ENCODE measurements around the gene LIAS. TPM values are rescaled to one million over a fixed set of nuclear protein-coding genes. Genes with fewer than 3 reads are reported as not detected.
"Not testable (repeated sequence)": the region's sequence is repeated elsewhere in the genome, so short reads cannot be mapped to it uniquely, and the experiment has no call there.

LIAS gene
- polyA plus RNA-seq, 3 donors: 23.4 to 33.9 (median 30.4) TPM

DNA sequence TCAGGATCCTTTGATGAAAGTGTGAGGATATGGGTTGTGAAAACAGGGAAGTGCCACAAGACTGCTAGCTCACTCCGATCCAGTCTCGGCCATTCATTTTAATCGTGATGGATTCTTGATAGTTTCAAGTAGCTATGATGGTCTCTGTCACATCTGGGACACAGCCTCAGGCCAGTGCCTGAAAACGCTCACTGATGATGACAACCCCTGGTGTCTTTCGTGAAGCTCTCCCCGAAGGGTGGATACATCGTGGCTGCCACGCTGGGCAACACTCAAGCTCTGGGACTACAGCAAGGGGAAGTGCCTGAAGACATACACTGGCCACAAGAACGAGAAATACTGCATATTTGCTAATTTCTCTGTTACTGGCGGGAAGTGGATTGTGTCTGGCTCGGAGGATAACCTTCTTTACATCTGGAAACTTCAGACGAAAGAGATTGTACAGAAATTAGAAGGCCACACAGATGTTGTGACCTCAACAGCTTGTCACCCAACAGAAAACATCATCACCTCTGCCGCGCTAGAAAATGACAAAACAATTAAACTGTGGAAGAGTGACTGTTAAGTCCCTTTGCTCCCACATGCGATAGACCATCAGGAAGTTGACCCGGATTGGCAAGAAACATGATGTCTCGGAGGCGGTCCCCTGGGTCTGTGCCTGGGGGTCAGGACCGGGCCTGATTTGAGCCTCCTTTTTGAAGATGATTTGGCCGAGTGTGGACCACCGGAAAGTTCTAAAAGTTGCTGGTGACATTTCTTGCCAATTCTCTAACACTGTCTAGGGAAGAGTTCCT is 22.2 kb downstream of the LIAS start:
- DNase-seq (ENCODE audit: extremely low read depth in 1 of 11, low read depth in 9 of 11, low spot score in 4 of 11): no peak

DNA sequence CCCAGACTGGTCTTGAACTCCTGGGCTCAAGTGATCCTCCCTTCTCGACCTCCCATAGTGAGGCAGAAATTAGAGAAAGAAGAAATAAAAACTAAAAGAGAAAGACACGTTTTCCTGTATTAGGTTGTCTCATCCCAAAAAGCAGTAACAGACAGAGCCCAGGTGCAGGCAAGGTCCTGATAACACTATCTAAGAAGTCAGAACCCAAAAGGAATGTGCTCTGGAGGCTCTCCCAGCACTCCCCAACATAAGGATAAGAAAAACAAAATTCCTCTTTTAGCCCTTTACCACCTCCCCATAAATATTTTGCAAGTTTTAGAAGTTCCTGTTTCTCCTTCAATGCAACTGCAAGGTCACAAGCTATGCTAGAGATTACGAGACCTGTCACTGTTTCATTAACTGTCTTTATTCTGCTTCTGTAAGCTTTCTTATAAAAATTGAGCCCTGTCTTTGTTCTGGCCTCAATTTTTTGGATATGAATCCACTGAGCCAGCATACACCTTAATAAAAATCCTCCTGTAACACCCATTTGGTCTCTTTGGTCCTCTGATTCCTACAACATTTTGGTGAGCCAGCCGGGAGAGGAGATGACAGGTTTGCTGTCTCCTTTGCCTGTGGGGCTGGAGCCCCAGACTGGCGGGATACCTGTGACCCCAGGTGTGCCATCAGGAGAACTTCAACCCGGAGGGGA is 25.9 kb downstream of the LIAS start:
- no peak for DNase-seq (ENCODE audit: extremely low read depth in 1 of 11, low read depth in 9 of 11, low spot score in 4 of 11)

DNA sequence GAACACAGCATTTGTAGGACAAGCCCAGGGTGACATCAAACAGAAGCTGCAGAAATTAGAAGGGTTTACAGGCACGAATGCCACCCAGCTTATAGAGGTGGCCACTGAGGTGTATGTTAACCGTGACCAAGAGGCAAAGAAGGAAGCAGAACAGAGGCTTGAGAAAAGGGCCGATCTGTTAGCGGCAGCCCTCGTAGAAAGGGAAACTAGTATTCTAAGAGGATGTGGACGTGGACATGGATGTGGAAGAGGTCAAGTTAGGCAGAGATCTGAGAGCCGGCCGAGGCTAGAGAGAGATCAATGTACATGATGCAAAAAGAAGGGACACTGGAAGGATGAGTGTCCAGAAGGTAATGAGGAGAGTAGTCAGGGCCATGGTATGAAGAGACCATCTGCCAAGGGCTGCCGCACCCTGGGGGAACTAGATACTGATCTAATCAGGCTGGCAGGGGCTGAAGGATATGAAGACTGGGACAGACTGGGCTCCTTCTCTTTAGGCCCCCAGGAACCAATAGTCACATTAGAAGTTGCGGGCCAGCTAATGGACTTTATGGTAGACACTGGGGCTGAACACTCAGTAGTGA is 27.5 kb downstream of the LIAS start:
- no peak for DNase-seq (ENCODE audit: extremely low read depth in 1 of 11, low read depth in 9 of 11, low spot score in 4 of 11)

DNA sequence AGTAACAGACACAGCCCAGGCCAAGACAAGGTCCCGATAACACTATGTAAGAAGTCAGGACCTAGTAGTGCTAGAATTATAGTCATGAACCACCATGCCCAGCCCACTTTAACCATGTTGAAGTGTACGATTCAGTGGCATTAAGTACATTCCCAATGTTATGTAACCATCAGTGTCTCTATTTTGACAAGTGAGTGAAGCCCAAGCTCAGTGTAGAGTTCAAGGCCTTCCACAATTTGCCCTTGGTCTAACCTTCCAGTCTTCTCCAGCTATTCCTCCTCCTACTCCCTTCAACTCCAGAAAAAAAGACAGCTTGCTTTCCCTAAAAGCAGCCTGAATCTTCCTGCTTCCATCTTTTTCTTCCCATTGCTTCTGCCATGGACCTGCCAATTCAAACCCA is 31.5 kb downstream of the LIAS start:
- DNase-seq (ENCODE audit: extremely low read depth in 1 of 11, low read depth in 9 of 11, low spot score in 4 of 11): no peak

DNA sequence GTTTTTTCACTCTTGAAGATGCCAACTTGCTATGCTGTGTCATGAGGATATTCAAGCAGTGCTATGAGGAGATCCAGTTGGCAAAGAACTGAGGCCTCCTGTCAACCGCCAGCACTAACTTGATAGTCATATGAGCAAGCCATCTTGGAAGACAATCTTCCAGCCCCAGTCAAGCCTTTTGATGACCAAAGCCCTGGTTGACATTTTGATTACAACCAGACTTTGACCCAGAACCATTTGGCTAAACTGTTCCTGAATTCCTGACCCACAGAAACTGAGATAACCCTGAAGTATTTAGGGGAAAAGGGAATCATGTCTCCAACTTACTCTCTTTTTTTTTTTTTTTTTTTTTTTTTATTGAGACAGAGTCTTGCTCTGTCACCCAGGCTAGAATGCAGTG is 35.5 kb downstream of the LIAS start:
- no peak for DNase-seq (ENCODE audit: extremely low read depth in 1 of 11, low read depth in 9 of 11, low spot score in 4 of 11)

DNA sequence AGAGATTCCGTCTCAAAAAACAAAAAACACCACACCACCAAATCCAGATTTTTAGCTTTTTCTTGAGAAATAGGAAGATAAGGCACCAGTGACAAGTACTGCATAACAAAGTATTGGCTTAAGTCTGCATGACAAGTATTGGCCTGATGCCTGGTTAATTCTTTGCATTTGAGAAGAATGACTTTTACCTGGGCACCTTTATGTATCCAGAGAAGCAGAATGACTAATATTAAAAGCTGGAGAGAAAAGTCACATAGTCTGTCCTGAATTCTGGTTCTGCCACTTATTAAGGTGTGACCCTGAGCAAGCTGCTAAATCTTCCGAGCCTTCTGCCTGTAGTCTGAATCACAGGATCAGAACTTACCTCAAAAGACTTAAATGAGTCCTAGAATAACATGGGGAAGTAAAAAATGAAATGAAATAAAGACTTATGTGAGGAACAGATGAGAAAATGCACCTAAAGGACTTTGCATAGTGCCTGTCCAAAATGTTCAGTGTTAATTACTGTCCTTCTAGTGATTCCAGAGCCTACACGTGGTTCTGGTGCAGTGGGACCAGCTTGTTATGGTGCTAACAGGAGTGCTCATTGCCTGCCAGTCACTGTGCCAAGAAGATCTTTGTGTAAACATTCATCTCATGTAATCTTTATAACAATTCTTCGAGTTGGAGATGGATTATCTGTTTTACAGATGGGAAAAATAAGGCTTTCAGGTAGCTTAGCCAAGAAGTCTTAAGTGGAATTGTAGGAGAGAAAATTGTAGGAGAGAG is 36.8 kb downstream of the LIAS start:
- DNase-seq (ENCODE audit: extremely low read depth in 1 of 11, low read depth in 9 of 11, low spot score in 4 of 11): no peak

DNA sequence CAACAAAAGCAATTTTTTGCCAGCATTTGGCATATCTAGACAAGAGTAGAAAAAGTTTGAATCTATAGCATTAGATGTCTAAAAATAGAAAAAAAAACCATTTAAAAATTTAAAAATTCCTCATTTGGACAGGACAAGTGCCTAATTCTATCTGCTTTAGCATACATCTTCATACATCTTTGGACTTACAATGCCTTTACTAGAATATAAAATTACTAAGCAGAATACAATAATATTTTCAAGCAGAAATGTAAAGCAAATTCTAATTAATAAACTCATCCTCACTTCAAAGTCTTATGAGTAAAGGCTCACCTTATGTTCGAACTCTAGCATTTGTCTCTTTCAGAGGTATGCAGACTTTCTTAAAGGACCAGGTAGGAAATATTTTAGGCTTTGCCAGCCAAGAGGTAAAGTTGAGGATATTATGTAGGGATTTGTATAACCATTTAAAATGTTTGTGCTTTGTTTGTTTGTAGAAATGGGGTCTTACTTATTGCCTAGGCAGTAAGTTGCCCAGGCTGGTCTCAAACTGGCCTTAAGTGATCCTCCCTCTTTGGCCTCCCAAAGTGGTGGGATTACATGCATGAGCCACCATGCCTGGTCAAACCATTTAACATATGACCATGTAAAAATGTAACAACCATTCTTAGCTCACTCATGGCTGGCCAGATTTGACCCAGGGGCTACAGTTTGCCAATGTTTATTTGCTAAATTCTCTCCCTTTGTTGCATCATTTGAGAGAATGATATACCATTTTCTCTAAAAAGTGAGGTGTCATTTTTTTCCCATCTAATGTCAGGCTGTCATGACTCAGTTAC is 39.3 kb downstream of the LIAS start:
- DNase-seq (ENCODE audit: extremely low read depth in 1 of 11, low read depth in 9 of 11, low spot score in 4 of 11): no peak

DNA sequence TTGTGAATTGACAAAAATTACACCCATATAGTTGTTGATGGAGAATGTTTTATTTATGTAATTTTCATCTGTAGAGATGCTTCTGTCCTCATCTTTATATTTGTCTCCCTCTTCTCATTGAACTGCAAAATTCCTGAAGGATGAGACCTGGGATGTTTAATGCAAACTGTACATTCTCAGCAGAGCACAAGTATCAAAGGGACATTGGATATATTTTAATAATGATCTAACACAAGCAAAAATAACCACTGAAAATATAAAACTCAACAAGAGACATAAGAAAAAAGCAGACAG is 39.8 kb downstream of the LIAS start:
- DNase-seq (ENCODE audit: extremely low read depth in 1 of 11, low read depth in 9 of 11, low spot score in 4 of 11): no peak

DNA sequence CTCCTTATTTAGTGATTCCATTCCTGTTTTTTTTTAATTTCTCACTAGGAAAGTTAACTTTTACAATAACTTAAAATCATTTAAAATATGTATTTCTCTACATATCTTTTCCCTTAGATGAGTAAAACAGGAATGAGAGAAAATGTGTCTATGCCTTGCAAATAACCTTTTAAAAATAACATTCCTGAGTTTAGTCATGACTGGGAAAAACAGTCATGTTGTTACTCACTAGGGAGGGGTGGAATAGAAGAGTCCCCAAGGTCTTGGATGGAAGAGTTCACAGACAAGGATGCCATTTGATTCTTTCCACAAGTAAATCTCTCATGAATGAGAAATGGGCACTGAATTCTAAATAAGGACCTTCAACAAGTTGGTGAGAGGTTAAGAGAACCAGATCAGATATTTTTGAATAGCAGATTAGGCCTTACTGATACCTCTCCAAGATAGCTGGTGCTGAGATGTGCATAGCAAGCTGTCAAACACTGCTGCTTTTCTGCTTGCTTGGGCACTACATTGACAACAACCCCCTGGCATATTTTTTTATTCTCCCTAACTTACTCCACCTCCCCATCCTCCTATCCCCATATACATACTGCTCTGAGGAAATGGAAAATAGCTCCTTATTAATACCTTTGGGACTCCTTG is 43.3 kb downstream of the LIAS start:
- no peak for DNase-seq (ENCODE audit: extremely low read depth in 1 of 11, low read depth in 9 of 11, low spot score in 4 of 11)

DNA sequence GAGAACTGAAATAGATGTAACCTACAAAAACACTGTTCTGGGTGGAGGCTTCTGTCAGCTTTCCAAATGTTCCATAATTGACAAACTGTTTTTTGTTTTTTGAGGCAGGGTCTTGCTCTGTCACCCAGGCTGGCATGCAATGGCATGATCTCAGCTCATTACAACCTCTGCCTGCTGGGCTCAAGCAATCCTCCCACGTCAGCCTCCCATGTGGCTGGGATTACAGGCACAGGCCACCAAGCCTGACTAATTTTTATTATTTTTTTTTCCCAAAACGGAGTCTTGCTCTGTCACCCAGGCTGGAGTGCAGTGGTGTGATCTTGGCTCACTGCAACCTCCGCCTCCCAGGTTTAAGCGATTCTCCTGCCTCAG is 43.8 kb downstream of the LIAS start:
- not testable (repeated sequence) for DNase-seq (ENCODE audit: extremely low read depth in 1 of 11, low read depth in 9 of 11, low spot score in 4 of 11)

DNA sequence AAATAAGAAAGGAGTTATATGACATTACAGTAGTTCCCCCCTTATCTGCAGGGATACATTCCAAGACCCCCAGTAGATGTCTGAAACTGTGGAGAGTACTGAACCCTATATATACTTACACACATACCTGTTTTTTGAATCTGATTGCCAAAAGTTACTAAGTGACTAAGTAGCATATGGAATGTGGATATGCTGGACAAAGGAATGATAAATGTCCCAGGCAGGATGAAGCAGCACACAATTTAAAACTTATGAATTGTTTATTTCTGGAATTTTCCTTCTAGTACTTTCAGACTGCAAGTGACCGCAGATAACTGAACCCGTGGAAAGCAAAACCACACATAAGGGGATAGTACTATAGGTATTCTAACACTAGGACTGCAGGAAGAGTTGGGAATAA is 45.7 kb downstream of the LIAS start:
- no peak for DNase-seq (ENCODE audit: extremely low read depth in 1 of 11, low read depth in 9 of 11, low spot score in 4 of 11)

DNA sequence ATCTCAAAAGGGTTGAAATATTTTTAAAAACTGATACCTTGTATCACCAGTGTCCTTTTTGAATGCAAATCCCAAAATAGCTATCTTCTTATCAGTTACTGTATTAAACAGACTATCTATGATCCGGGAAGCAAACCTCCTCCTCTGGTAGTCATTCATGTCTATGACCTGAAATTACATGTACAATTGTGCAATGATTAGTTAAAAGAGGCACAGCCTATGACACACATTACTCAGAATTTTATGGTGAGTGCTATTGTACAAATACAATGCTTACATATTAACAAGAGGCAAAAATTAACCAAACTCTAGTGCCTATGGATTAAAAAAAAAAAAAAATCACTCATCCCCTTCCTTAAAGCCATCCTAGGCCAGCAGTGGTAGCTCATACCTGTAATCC is 46.7 kb downstream of the LIAS start:
- DNase-seq (ENCODE audit: extremely low read depth in 1 of 11, low read depth in 9 of 11, low spot score in 4 of 11): no peak

DNA sequence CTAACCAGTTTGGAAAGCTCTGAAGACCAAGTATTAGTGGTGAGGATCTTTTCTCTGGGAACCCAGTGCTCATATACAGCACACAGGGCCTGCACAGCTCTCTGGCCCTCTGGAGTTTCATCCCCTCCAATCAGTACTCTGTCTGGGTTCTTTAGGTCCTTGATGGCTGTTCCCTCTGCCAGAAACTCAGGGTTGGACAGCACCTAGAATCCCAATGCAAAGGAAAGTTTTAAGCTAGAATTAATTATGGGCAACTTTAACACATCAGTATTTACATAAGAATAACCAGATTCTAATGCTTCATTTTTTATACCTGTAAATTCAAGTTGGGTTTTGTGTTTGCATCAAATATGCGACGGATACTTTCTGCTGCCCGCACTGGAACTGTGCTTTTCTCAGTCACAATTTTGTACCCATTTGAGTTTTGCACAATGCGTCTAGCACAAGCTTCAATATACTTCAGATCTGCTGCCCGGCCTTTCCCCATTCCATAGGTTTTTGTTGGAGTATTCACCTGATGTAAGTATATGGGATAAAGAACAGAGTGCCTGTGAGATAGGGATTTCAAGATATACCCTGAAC is 51.6 kb downstream of the LIAS start:
- DNase-seq (ENCODE audit: extremely low read depth in 1 of 11, low read depth in 9 of 11, low spot score in 4 of 11): no peak

DNA sequence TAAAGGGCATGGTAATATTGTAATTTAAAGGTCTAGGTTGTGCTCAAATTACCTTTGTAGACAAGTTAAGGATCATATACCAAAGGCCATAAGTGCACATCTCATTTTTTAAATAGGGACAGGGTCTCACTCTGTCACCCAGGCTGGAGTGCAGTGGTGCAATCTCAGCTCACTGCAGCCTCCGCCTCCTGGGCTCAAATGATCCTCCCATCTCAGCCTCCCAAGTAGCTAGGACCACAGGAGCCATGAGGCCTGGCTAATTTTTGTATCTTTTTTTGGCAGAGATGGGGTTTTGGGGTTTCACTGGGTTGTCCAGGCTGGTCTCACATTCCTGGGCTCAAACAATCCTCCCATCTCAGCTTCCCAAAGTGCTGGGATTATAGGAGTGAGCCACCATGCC is 55.4 kb downstream of the LIAS start:
- not testable (repeated sequence) for DNase-seq (ENCODE audit: extremely low read depth in 1 of 11, low read depth in 9 of 11, low spot score in 4 of 11)

DNA sequence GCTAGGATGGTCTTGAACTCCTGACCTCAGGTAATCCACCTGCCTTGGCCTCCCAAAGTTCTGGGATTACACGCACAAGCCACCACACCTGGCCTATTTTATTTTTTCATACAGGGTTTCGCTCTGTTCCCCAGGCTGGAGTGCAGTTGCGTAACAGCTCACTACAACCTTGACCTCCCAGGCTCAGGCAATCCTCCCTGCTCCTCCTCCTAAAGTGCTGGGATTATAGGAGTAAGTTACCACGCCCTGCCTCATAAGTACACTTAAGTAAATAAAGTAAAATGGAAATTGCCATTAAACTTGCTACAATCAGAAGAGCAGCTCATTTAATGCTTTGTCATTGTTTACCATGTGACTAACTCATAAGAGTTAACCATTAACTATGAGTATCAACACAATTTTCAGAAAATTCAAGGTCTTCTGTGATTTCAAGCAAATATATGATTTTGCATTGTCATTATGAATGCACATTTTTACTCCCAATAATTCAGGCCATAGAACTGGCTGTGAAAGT is 56.1 kb downstream of the LIAS start:
- no peak for DNase-seq (ENCODE audit: extremely low read depth in 1 of 11, low read depth in 9 of 11, low spot score in 4 of 11)

DNA sequence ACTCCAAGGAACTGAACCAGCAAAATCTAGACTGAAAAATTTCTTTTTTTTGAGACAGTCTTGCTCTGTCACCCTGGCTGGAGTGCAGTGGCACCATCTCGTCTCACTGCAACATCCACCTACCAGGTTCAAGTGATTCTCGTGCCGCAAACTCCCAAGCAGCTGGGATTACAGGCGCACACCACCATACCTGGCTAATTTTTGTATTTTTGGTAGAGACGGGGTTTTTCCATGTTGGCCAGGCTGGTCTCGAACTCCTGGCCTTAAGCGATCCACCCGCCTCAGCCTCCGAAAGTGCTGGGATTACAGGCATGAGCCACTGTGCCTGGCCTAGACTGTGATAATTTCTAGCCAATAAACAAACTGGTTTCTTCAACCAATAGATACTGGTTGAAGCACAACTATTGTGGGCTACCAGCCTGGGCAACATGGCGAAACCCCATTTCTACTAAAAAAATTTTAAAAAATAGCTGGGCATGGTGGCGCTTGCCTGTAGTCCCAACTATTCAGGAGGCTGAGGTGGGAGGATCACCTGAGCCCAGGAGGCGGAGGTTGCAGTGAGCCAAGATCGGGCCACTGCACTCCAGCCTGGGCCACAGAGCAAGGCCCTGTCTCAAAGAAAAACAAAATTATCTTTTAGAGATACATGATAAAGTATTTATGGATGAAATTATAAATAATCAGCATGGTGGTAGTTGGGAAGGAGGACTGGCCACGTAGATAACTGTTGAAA is 57.0 kb downstream of the LIAS start:
- DNase-seq (ENCODE audit: extremely low read depth in 1 of 11, low read depth in 9 of 11, low spot score in 4 of 11): not testable (repeated sequence)

DNA sequence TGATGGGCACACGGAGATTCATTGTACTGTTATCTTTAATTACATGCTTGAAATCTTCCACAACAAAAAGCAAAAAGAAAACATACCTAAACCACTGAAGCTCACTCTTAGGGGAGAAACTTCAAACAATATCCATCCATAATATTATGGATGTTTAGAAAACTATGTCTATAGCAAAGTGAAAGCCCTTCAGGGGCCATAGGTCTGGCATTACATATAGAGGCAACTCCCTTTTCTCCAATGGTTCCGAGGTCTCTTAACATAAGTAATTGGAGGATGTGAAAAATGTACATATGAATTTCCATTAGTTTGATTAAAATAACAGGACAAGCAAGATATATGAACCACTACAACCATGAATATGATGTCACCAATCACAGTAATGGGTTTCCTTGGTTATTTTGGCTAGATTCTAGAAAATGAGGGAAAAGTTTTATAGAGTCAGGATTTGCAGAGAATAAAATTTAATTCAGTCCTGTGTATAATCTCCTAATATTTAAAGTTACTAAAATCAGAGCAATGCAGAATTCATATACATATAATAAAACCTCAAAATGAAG is 57.6 kb downstream of the LIAS start:
- DNase-seq (ENCODE audit: extremely low read depth in 1 of 11, low read depth in 9 of 11, low spot score in 4 of 11): no peak

All from renal cortex interstitium (tissue), 11 donors.